HEK293T (cell line): ENCODE measurements around the gene LAMB2.
A peak's percentile ranks its signal among the peaks of the same experiment; 100 is the strongest.

Experiments used
- CTCF ChIA-PET: fragments of 350-600 bp; formaldehyde crosslinking; extraction: SDS; loops from one replicate; lab custom pipeline; 2021; ENCODE audit warnings: antibody characterized with exemption, inconsistent platforms; lab: Yijun Ruan, JAX
- POLR2A ChIA-PET: fragments of 350-600 bp; formaldehyde crosslinking; extraction: SDS; loops from one replicate; lab custom pipeline; 2020; ENCODE audit warnings: antibody characterized with exemption, inconsistent platforms; lab: Yijun Ruan, JAX
- DNase-seq: peaks from one replicate; pipeline ENCODE4 v3.0.0; 2012; ENCODE audit warnings: mixed read lengths; ENCODE audit errors: extremely low spot score
- ARNT ChIP-seq: fragments of 450-650 bp; IDR thresholded peaks from 2 replicates; pipeline ENCODE4 v1.6.1; 2017; ENCODE audit warnings: mild to moderate bottlenecking
- BHLHE40 ChIP-seq: fragments of 450-650 bp; IDR thresholded peaks from 2 replicates; pipeline ENCODE4 v1.6.1; 2016; ENCODE audit warnings: mild to moderate bottlenecking, moderate library complexity, borderline replicate concordance
- CTBP1 ChIP-seq: fragments of 450-650 bp; IDR thresholded peaks from 2 replicates; pipeline ENCODE4 v1.6.1; 2016; ENCODE audit warnings: borderline replicate concordance
- ELF4 ChIP-seq: fragments of 450-650 bp; IDR thresholded peaks from 2 replicates; pipeline ENCODE4 v1.6.1; 2017; ENCODE audit warnings: antibody characterized with exemption
- FOXA1 ChIP-seq: fragments of 450-650 bp; IDR thresholded peaks from 2 replicates; pipeline ENCODE4 v1.6.1; 2016; ENCODE audit warnings: mild to moderate bottlenecking
- FOXK2 ChIP-seq: fragments of 450-650 bp; IDR thresholded peaks from 2 replicates; pipeline ENCODE4 v1.6.1; 2016; ENCODE audit warnings: mild to moderate bottlenecking
- FOXM1 ChIP-seq: fragments of 450-650 bp; IDR thresholded peaks from 2 replicates; pipeline ENCODE4 v1.6.1; 2017; ENCODE audit warnings: mild to moderate bottlenecking, borderline replicate concordance
- HDGF ChIP-seq: fragments of 450-650 bp; IDR thresholded peaks from 2 replicates; pipeline ENCODE4 v1.6.1; 2017; ENCODE audit warnings: antibody characterized with exemption, borderline replicate concordance
- L3MBTL2 ChIP-seq: fragments of 450-650 bp; conservative IDR thresholded peaks from 2 replicates; pipeline ENCODE4 v1.6.1; 2016; ENCODE audit warnings: mild to moderate bottlenecking
- LEF1 ChIP-seq: fragments of 450-650 bp; IDR thresholded peaks from 2 replicates; pipeline ENCODE4 v1.6.1; 2017; ENCODE audit warnings: mild to moderate bottlenecking, borderline replicate concordance
- NFRKB ChIP-seq: fragments of 450-650 bp; IDR thresholded peaks from 2 replicates; pipeline ENCODE4 v1.6.1; 2016; ENCODE audit warnings: mild to moderate bottlenecking, moderate library complexity
- SP1 ChIP-seq: fragments of 450-650 bp; IDR thresholded peaks from 2 replicates; pipeline ENCODE4 v1.6.1; 2017
- SUZ12 ChIP-seq: fragments of 450-650 bp; IDR thresholded peaks from 2 replicates; pipeline ENCODE4 v1.6.1; 2016; ENCODE audit warnings: mild to moderate bottlenecking
- TARDBP ChIP-seq: fragments of 450-650 bp; IDR thresholded peaks from 2 replicates; pipeline ENCODE4 v1.6.1; 2016
- ZNF384 ChIP-seq: fragments of 450-650 bp; IDR thresholded peaks from 2 replicates; pipeline ENCODE4 v1.6.1; 2016
- TF ChIP-seq, protein P1 (sequence below): fragments of 450-650 bp; IDR thresholded peaks from 2 replicates; pipeline ENCODE4 v1.6.1; 2016

Gene LAMB2

DNA sequence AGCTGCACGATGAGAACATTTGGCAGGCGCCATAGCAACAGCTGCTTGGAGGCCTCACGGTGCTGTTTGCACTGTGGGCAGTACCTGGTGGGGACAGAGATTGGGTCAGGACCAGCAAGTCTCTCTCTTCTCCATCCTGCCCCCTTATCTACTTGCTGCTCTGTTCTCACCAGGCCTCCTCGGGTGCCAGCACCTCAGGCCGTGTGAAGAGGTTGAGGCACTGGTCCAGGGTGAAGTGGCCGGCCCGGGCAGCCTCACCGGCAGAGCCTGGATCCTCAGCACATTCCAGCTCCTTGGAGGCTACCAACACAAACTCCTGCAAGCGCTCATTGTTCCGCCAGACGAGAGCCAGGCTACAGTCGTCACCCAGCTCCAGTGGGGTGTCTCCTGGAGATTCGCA, 22.1 kb downstream of the LAMB2 start:
- no peak for DNase-seq
- CTCF ChIA-PET: no interaction called here

DNA sequence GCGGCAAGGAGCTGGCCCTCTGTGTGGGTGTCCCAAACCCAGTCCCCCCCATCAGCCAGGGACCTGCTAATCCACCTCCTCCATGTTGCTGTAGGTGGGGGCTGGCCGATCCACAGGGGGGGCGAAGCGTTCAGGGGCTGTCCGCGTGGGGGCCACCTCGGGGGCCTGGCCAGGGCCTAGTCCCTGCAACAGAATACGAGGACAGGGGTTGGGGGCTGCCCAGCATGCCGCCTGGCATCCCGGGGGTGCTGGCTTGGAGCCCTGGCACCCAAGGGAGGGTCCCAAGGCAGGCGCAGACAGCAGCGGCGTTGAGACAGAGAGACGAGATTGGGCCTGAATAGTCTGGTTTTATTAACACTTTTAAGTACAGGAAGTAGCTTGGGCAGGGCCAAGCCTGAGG, 24.5 kb downstream of the LAMB2 start:
- DNase-seq: no peak
- ChIA-PET POLR2A (interaction anchor here (0.7 to 1.2 kb wide), 3 partner anchors 12 to 25 kb away, joined by 3 to 5 read pairs (median 4); partner anchors contain the start of genes LAMB2 and USP19), CTCF (no interaction called here)
- TF ChIP-seq ELF4: no peak
- no peak for TF ChIP-seq LEF1
- no peak for TF ChIP-seq HDGF
- TF ChIP-seq NFRKB: no peak
- TF ChIP-seq, protein P1, sequence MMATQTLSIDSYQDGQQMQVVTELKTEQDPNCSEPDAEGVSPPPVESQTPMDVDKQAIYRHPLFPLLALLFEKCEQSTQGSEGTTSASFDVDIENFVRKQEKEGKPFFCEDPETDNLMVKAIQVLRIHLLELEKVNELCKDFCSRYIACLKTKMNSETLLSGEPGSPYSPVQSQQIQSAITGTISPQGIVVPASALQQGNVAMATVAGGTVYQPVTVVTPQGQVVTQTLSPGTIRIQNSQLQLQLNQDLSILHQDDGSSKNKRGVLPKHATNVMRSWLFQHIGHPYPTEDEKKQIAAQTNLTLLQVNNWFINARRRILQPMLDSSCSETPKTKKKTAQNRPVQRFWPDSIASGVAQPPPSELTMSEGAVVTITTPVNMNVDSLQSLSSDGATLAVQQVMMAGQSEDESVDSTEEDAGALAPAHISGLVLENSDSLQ: no peak
- no peak for TF ChIP-seq TARDBP
- no peak for TF ChIP-seq BHLHE40
- TF ChIP-seq FOXM1: no peak
- TF ChIP-seq FOXA1: no peak
- no peak for TF ChIP-seq L3MBTL2
- TF ChIP-seq SP1: no peak
- no peak for TF ChIP-seq ARNT
- TF ChIP-seq CTBP1: no peak
- no peak for TF ChIP-seq FOXK2
- TF ChIP-seq SUZ12: no peak
- no peak for TF ChIP-seq ZNF384

More for the DNA sequence above, 22.1 kb downstream of the LAMB2 start:
- no peak for TF ChIP-seq SP1
- TF ChIP-seq HDGF: no peak
- TF ChIP-seq, protein P1: no peak
- TF ChIP-seq ZNF384: no peak
- no peak for TF ChIP-seq ELF4
- no peak for TF ChIP-seq FOXK2
- TF ChIP-seq FOXA1: no peak
- no peak for TF ChIP-seq BHLHE40
- TF ChIP-seq NFRKB: no peak
- TF ChIP-seq TARDBP: no peak
- TF ChIP-seq FOXM1: no peak
- no peak for TF ChIP-seq CTBP1
- no peak for TF ChIP-seq ARNT
- no peak for TF ChIP-seq L3MBTL2
- TF ChIP-seq LEF1: no peak
- POLR2A ChIA-PET: interaction anchor here (3.1 kb wide), 1 partner anchor 10 kb away, joined by 12 read pairs; the partner anchor contains the start of gene USP19

DNA sequence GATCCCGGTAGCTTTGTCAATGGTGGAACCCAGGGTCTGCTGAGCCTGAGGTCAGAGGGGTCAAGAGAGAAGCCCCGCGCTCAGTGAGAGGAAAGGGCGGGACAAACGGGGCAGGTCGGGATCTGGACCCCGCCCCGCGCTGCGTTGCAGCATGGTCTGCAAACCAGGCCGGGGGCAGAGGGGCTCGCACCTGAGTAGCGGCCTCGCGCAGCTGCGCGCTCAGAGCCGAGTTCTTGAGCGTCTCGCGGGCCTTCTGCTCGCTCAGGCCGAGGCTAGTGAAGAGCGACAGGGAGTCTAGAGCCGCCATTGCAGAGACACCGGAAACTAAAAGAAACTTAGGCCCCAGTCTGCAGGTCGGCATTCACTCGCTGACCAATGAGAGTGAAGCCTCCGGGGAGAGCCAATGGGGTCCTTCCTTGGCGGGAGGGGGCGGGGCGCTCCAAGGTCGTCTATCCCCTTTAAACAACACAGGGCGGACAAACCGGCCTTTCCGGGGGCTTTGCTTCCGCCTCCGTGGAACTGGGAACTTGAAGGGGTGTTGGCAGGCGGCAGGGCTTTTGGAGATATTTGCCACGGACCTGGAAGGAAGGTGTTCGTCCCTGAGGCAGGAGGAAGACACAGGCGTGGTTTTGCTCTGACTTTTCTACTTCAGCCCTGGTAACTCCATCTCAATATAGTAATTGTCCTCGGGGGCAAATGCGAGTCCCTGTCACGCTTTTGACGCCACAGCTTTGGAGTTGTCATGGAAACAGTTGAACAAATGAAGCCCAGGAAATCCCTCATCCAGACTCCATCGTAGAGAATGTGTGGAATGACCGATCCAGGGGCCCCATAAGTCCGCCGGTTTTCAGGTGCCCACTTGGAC, 28.2 kb downstream of the LAMB2 start, which contains the start of gene QARS1:
Gene QARS1 (minus strand): TSS at position 331 of the 865 bp plus-strand sequence. CDS start 24 bp downstream, at position 307.
- DNase-seq: peak; percentile 95
- POLR2A ChIA-PET: interaction anchor here (0.6 to 5.1 kb wide), 6 partner anchors 8 to 75 kb away, joined by 3 to 44 read pairs (median 6); partner anchors contain the start of genes QRICH1 and USP19
- TF ChIP-seq SUZ12 (no peak), L3MBTL2 (peak; percentile 62), ELF4 (0 out of 2 replicates have a peak, but pooled peaks have one; percentile 23), CTBP1 (no peak), BHLHE40 (no peak), FOXA1 (no peak), LEF1 (no peak)
- TF ChIP-seq, protein P1: no peak
- CTCF ChIA-PET: interaction anchor here (0.5 to 1.3 kb wide), 4 partner anchors 10 to 28 kb away, joined by 3 to 6 read pairs (median 4); partner anchors contain the start of genes LAMB2 and QRICH1

DNA sequence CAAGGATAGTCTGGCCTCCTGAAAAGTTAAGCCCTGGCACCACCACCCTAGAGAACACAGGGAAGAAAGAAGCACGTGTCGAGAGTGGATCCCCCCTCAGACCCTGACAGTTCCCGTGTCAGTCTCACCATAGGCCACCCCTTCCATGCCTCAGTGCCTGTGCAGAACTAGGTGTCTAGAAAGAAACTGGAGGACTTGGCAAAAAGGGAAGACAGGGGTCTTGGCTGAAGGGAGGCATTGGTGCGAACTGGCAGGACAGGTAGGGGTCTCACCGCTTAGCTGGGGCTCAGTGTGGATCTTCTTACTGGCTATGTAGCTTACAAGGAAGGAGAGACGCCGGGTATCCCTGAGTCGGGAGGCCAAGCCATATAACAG, 28.8 kb downstream of the LAMB2 start:
- no peak for DNase-seq
- no peak for TF ChIP-seq SUZ12
- no peak for TF ChIP-seq BHLHE40
- no peak for TF ChIP-seq NFRKB
- TF ChIP-seq SP1: no peak
- TF ChIP-seq ELF4: no peak
- TF ChIP-seq FOXM1: no peak
- TF ChIP-seq HDGF: no peak
- no peak for TF ChIP-seq ARNT
- TF ChIP-seq, protein P1: no peak
- CTCF ChIA-PET: interaction anchor here (0.5 to 1.3 kb wide), 2 partner anchors 10 to 13 kb away, joined by 4 to 6 read pairs; partner anchors contain the start of gene QRICH1
- POLR2A ChIA-PET: interaction anchor here (0.6 to 5.1 kb wide), 6 partner anchors 9 to 75 kb away, joined by 3 to 44 read pairs (median 6); partner anchors contain the start of genes QRICH1 and USP19

DNA sequence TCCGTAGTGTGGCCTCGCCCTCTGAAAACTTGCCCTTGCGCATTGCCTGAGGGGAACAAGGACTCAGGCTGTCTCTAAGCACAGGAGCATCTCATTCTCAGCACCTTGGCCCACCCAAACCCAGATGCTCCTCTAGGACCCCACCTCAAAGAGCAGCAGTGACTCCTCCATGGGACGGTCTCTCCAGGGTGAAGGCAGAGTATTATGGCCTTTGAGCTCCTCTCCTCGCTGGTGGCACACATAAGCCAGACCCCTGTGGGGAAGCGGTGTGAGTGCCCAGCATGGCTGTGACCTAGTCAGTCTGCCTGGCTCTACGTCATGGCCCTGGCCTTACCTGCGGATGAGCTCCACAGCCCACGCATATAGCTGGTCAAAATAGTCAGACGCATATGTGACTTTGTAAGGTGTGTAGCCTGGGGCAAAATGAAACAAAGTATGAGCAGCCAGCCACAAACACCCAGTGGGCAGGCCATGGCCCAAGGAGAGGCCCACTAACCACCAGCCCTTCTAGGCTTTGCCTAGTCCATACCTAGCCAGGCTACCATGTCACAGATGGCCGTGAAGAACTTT, 32.7 kb downstream of the LAMB2 start:
- DNase-seq: no peak
- TF ChIP-seq SP1: no peak
- TF ChIP-seq FOXM1: no peak
- TF ChIP-seq FOXK2: no peak
- TF ChIP-seq NFRKB: no peak
- TF ChIP-seq, protein P1: no peak
- no peak for TF ChIP-seq LEF1
- no peak for TF ChIP-seq ELF4
- TF ChIP-seq SUZ12: no peak
- no peak for TF ChIP-seq HDGF
- TF ChIP-seq FOXA1: no peak
- TF ChIP-seq ZNF384: no peak
- TF ChIP-seq BHLHE40: no peak
- no peak for TF ChIP-seq TARDBP
- ChIA-PET POLR2A (interaction anchor here (1.2 to 1.4 kb wide), 2 partner anchors 71 to 78 kb away, joined by 3 to 4 read pairs; partner anchors contain the start of gene IMPDH2), CTCF (no interaction called here)
